Measurements from ENCODE around the gene CTSH. TPM values are rescaled to one million over a fixed set of nuclear protein-coding genes. Genes with fewer than 3 reads are reported as not detected.

Gene CTSH
- total and polyA plus RNA-seq, 2 of the 13 experiments (the other 11 are each of a cell fraction or from before 2014, with no cell fraction given) = 265 to 653 TPM

DNA sequence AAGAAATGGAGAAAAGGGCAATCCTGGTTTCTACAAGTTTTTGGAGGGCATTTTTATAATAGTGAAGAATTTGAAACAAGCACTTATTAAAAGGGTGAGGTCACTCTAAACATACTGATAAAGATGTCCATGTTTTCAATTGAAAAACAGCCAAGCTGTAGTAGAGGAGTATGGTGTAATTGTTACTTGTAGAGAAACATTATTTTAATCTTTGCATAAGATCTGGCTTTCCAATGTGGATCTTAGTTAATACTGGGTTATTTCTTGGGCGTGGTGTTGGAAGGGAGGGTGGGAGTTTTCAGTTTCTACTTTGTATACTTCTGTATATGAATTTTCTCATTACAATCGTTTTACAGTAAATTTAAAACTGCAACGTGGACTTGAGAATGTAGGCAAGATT is 49.4 kb downstream of the CTSH start:
- no peak for ATAC-seq
- Histone ChIP-seq H3K79me2 (ENCODE audit: insufficient read depth, low read length) (peaks cover 15% of the 10 kb centered on the region), H2AFZ (ENCODE audit: low read length) (no peak overlapping the region), H3K27me3 (ENCODE audit: control insufficient read depth in 1 of 2, insufficient read depth in 2 of 2, low read length in 2 of 2) (no peaks in the 10 kb centered on the region), H3K4me3 (replicated peaks in 1 of 3; ENCODE audit: insufficient read depth in 1 of 3, low read depth in 2 of 3, low read length in 3 of 3) (no peak overlapping the region), H3K9ac (ENCODE audit: insufficient read depth, low read depth, low read length) (no peak overlapping the region), H3K36me3 (replicated peaks in 1 of 2; ENCODE audit: control insufficient read depth in 1 of 2, insufficient read depth in 2 of 2, low read length in 2 of 2) (peaks cover 8 to 80% of the 10 kb centered on the region in 2 experiments), H3K4me2 (ENCODE audit: low read depth, low read length) (no peak overlapping the region), H3K4me1 (ENCODE audit: insufficient read depth, low read length) (no peaks in the 10 kb centered on the region), H3K9me3 (ENCODE audit: low read length) (no peaks in the 10 kb centered on the region), H4K20me1 (ENCODE audit: insufficient read depth, low read length) (peaks cover 24% of the 10 kb centered on the region), H3K27ac (ENCODE audit: extremely low read length, insufficient read depth, low read length) (no peak overlapping the region)
- FAIRE-seq = no peak
- in situ Hi-C loops (cut with HindIII; ENCODE audit: extremely low pct_ligation_motif_present, low pct_unique_long_range_greater_than_20kb) (no loop called here), intact Hi-C loops (cut with micrococcal nuclease; ENCODE audit: unreplicated experiment) (no loop called here)
- POLR2A ChIA-PET = interaction anchor here (0.7 kb wide), 1 partner anchor 9 kb away, joined by 4 read pairs; no protein-coding TSS in a partner anchor
- TF ChIP-seq MAZ (IDR thresholded peaks at IDR 0.05; ENCODE audit: borderline replicate concordance, low read depth, low read length) (no peak), MAZ (CRISPR knock-in tag; IDR thresholded peaks at IDR 0.05; ENCODE audit: low read depth) (no peak), ZNF431 (CRISPR knock-in tag; IDR thresholded peaks at IDR 0.05; ENCODE audit: borderline replicate concordance, low read depth) (no peak), ZNF629 (CRISPR knock-in tag; conservative IDR thresholded peaks at IDR 0.05) (no peak)
- TF ChIP-seq, protein P1, sequence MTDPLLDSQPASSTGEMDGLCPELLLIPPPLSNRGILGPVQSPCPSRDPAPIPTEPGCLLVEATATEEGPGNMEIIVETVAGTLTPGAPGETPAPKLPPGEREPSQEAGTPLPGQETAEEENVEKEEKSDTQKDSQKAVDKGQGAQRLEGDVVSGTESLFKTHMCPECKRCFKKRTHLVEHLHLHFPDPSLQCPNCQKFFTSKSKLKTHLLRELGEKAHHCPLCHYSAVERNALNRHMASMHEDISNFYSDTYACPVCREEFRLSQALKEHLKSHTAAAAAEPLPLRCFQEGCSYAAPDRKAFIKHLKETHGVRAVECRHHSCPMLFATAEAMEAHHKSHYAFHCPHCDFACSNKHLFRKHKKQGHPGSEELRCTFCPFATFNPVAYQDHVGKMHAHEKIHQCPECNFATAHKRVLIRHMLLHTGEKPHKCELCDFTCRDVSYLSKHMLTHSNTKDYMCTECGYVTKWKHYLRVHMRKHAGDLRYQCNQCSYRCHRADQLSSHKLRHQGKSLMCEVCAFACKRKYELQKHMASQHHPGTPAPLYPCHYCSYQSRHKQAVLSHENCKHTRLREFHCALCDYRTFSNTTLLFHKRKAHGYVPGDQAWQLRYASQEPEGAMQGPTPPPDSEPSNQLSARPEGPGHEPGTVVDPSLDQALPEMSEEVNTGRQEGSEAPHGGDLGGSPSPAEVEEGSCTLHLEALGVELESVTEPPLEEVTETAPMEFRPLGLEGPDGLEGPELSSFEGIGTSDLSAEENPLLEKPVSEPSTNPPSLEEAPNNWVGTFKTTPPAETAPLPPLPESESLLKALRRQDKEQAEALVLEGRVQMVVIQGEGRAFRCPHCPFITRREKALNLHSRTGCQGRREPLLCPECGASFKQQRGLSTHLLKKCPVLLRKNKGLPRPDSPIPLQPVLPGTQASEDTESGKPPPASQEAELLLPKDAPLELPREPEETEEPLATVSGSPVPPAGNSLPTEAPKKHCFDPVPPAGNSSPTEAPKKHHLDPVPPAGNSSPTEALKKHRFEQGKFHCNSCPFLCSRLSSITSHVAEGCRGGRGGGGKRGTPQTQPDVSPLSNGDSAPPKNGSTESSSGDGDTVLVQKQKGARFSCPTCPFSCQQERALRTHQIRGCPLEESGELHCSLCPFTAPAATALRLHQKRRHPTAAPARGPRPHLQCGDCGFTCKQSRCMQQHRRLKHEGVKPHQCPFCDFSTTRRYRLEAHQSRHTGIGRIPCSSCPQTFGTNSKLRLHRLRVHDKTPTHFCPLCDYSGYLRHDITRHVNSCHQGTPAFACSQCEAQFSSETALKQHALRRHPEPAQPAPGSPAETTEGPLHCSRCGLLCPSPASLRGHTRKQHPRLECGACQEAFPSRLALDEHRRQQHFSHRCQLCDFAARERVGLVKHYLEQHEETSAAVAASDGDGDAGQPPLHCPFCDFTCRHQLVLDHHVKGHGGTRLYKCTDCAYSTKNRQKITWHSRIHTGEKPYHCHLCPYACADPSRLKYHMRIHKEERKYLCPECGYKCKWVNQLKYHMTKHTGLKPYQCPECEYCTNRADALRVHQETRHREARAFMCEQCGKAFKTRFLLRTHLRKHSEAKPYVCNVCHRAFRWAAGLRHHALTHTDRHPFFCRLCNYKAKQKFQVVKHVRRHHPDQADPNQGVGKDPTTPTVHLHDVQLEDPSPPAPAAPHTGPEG (CRISPR knock-in tag; IDR thresholded peaks at IDR 0.05) = no peak
- WGBS (ENCODE audit: low lambda C conversion rate) = 97% methylated on average over 3 of the region's 3 CpGs
- DNase-seq (ENCODE audit: low spot score) = no peak
- no TSS peak for BruUV-seq (replicated peaks)
- CTCF ChIA-PET (ENCODE audit: low intra/inter-chr PET ratio, low total read pairs) = no interaction called here
